ENCODE data around the gene KIF26B. TPM values are rescaled to one million over a fixed set of nuclear protein-coding genes. Genes with fewer than 3 reads are reported as not detected.
A peak's percentile ranks its signal among the peaks of the same experiment; 100 is the strongest.

The KIF26B gene
- total and polyA plus RNA-seq, 3 experiments from 2014 or later, result 0.11 to 0.16 TPM; not detected in 1

- no peaks in the 10 kb centered on the region for H3K9me3 Mint-ChIP-seq
- no peak overlapping the region for H3K4me3 Mint-ChIP-seq
- POLR2A ChIA-PET, result no interaction called here
- no peaks in the 10 kb centered on the region for H3K4me1 ChIP-seq (ENCODE audit: insufficient read depth, low read length)
- H3K4me1 Mint-ChIP-seq, result no peaks in the 10 kb centered on the region
- H3K27ac Mint-ChIP-seq, result no peak overlapping the region
- no peaks in the 10 kb centered on the region for H3K9me3 ChIP-seq (ENCODE audit: low read length)
- H3K27ac ChIP-seq (ENCODE audit: low read depth, low read length), result no peak overlapping the region
- no peak for DNase-seq
- H3K4me3 ChIP-seq (ENCODE audit: low read length), result no peak overlapping the region
- H3K27me3 Mint-ChIP-seq, result peaks cover 0 to 3% of the 10 kb centered on the region in 2 donors
- no peaks in the 10 kb centered on the region for H3K27me3 ChIP-seq (ENCODE audit: insufficient read depth, low read length, poor library complexity, severe bottlenecking)
- H3K36me3 ChIP-seq (ENCODE audit: insufficient read depth, low read length), result no peaks in the 10 kb centered on the region
- no peaks in the 10 kb centered on the region for H3K36me3 Mint-ChIP-seq
- CTCF ChIA-PET, result no interaction called here
These were observed 345.8 kb downstream of the KIF26B start for GRCh38 chr1:245500546-245500945.

GRCh38 chr1:245501633-245502032 is 346.8 kb downstream of the KIF26B start:
- H3K4me1 Mint-ChIP-seq, result no peaks in the 10 kb centered on the region
- H3K9me3 ChIP-seq (ENCODE audit: low read length), result no peaks in the 10 kb centered on the region
- H3K9me3 Mint-ChIP-seq, result no peaks in the 10 kb centered on the region
- H3K4me3 ChIP-seq (ENCODE audit: low read length), result no peak overlapping the region
- H3K27me3 ChIP-seq (ENCODE audit: insufficient read depth, low read length, poor library complexity, severe bottlenecking), result no peaks in the 10 kb centered on the region
- ChIA-PET POLR2A (no interaction called here), CTCF (no interaction called here)
- H3K36me3 Mint-ChIP-seq, result no peaks in the 10 kb centered on the region
- no peaks in the 10 kb centered on the region for H3K36me3 ChIP-seq (ENCODE audit: insufficient read depth, low read length)
- DNase-seq, result no peak
- no peak overlapping the region for H3K4me3 Mint-ChIP-seq
- no peak overlapping the region for H3K27ac Mint-ChIP-seq
- no peak overlapping the region for H3K27ac ChIP-seq (ENCODE audit: low read depth, low read length)
- no peaks in the 10 kb centered on the region for H3K4me1 ChIP-seq (ENCODE audit: insufficient read depth, low read length)
- no peaks in the 10 kb centered on the region for H3K27me3 Mint-ChIP-seq

GRCh38 chr1:245503548-245503947 is 348.8 kb downstream of the KIF26B start:
- Mint-ChIP-seq H3K27me3 (no peaks in the 10 kb centered on the region), H3K36me3 (no peaks in the 10 kb centered on the region), H3K27ac (no peak overlapping the region), H3K4me3 (no peak overlapping the region), H3K4me1 (no peaks in the 10 kb centered on the region), H3K9me3 (no peaks in the 10 kb centered on the region)
- no peak for DNase-seq
- Histone ChIP-seq H3K27me3 (ENCODE audit: insufficient read depth, low read length, poor library complexity, severe bottlenecking) (no peaks in the 10 kb centered on the region), H3K4me3 (ENCODE audit: low read length) (no peak overlapping the region), H3K4me1 (ENCODE audit: insufficient read depth, low read length) (no peaks in the 10 kb centered on the region), H3K27ac (ENCODE audit: low read depth, low read length) (no peak overlapping the region), H3K9me3 (ENCODE audit: low read length) (no peaks in the 10 kb centered on the region), H3K36me3 (ENCODE audit: insufficient read depth, low read length) (no peaks in the 10 kb centered on the region)
- POLR2A ChIA-PET, result no interaction called here
- CTCF ChIA-PET, result no interaction called here

- no peak overlapping the region for H3K27ac Mint-ChIP-seq
- H3K27me3 ChIP-seq (ENCODE audit: insufficient read depth, low read length, poor library complexity, severe bottlenecking), result no peaks in the 10 kb centered on the region
- no peaks in the 10 kb centered on the region for H3K36me3 Mint-ChIP-seq
- H3K9me3 ChIP-seq (ENCODE audit: low read length), result no peaks in the 10 kb centered on the region
- no peaks in the 10 kb centered on the region for H3K36me3 ChIP-seq (ENCODE audit: insufficient read depth, low read length)
- ChIA-PET CTCF (no interaction called here), POLR2A (no interaction called here)
- H3K4me1 ChIP-seq (ENCODE audit: insufficient read depth, low read length), result no peaks in the 10 kb centered on the region
- H3K9me3 Mint-ChIP-seq, result peaks cover 0 to 6% (median 0%) of the 10 kb centered on the region in 5 donors
- no peak overlapping the region for H3K27ac ChIP-seq (ENCODE audit: low read depth, low read length)
- no peaks in the 10 kb centered on the region for H3K4me1 Mint-ChIP-seq
- H3K4me3 ChIP-seq (ENCODE audit: low read length), result no peak overlapping the region
- DNase-seq, result no peak
- H3K4me3 Mint-ChIP-seq, result no peak overlapping the region
- peaks cover 4 to 31% of the 10 kb centered on the region in 2 donors for H3K27me3 Mint-ChIP-seq
These were observed 355.4 kb downstream of the KIF26B start for GRCh38 chr1:245510144-245510543.

GRCh38 chr1:245512181-245512888 is 357.6 kb downstream of the KIF26B start:
- POLR2A ChIA-PET, result no interaction called here
- H3K4me1 Mint-ChIP-seq, result no peaks in the 10 kb centered on the region
- CTCF ChIA-PET, result no interaction called here

GRCh38 chr1:245512980-245513578 is 358.3 kb downstream of the KIF26B start:
- peaks cover 5 to 38% of the 10 kb centered on the region in 2 donors for H3K27me3 Mint-ChIP-seq
- no peak overlapping the region for H3K4me3 Mint-ChIP-seq
- ChIA-PET POLR2A (no interaction called here), CTCF (no interaction called here)
- H3K36me3 Mint-ChIP-seq, result peaks cover 0 to 2% (median 0%) of the 10 kb centered on the region in 3 donors
- DNase-seq, result no peak
- Histone ChIP-seq H3K27me3 (ENCODE audit: insufficient read depth, low read length, poor library complexity, severe bottlenecking) (no peaks in the 10 kb centered on the region), H3K9me3 (ENCODE audit: low read length) (no peaks in the 10 kb centered on the region), H3K4me3 (ENCODE audit: low read length) (no peak overlapping the region), H3K36me3 (ENCODE audit: insufficient read depth, low read length) (no peaks in the 10 kb centered on the region), H3K4me1 (ENCODE audit: insufficient read depth, low read length) (no peaks in the 10 kb centered on the region), H3K27ac (ENCODE audit: low read depth, low read length) (no peak overlapping the region)
- H3K9me3 Mint-ChIP-seq, result peaks cover 0 to 6% (median 2%) of the 10 kb centered on the region in 5 donors
- no peak overlapping the region for H3K27ac Mint-ChIP-seq
- H3K4me1 Mint-ChIP-seq, result no peaks in the 10 kb centered on the region

More at GRCh38 chr1:245512181-245512888, 357.6 kb downstream of the KIF26B start:
- Histone ChIP-seq H3K4me1 (ENCODE audit: insufficient read depth, low read length) (no peaks in the 10 kb centered on the region), H3K27ac (ENCODE audit: low read depth, low read length) (no peak overlapping the region), H3K9me3 (ENCODE audit: low read length) (no peaks in the 10 kb centered on the region), H3K4me3 (ENCODE audit: low read length) (no peak overlapping the region), H3K36me3 (ENCODE audit: insufficient read depth, low read length) (no peaks in the 10 kb centered on the region), H3K27me3 (ENCODE audit: insufficient read depth, low read length, poor library complexity, severe bottlenecking) (no peaks in the 10 kb centered on the region)
- Mint-ChIP-seq H3K9me3 (peaks cover 0 to 6% (median 0%) of the 10 kb centered on the region in 5 donors), H3K27ac (no peak overlapping the region), H3K36me3 (peaks cover 0 to 2% (median 0%) of the 10 kb centered on the region in 3 donors), H3K27me3 (peaks cover 5 to 35% of the 10 kb centered on the region in 2 donors), H3K4me3 (no peak overlapping the region)
- no peak for DNase-seq

- no peak overlapping the region for H3K4me3 Mint-ChIP-seq
- Histone ChIP-seq H3K4me1 (ENCODE audit: insufficient read depth, low read length) (no peaks in the 10 kb centered on the region), H3K36me3 (ENCODE audit: insufficient read depth, low read length) (no peaks in the 10 kb centered on the region), H3K9me3 (ENCODE audit: low read length) (no peaks in the 10 kb centered on the region), H3K27me3 (ENCODE audit: insufficient read depth, low read length, poor library complexity, severe bottlenecking) (no peaks in the 10 kb centered on the region), H3K4me3 (ENCODE audit: low read length) (no peak overlapping the region), H3K27ac (ENCODE audit: low read depth, low read length) (no peak overlapping the region)
- ChIA-PET POLR2A (no interaction called here), CTCF (no interaction called here)
- no peak for DNase-seq
- H3K27ac Mint-ChIP-seq, result no peak overlapping the region
- no peaks in the 10 kb centered on the region for H3K4me1 Mint-ChIP-seq
- peaks cover 5 to 20% of the 10 kb centered on the region in 2 donors for H3K27me3 Mint-ChIP-seq
- H3K36me3 Mint-ChIP-seq, result peaks cover 0 to 2% (median 0%) of the 10 kb centered on the region in 3 donors
- H3K9me3 Mint-ChIP-seq, result peaks cover 0 to 3% (median 0%) of the 10 kb centered on the region in 5 donors
These were observed 361.5 kb downstream of the KIF26B start for GRCh38 chr1:245516284-245516759.

- Mint-ChIP-seq H3K27ac (peak overlapping the region in 1 of 8 donors; percentile 42), H3K36me3 (peaks cover 0 to 2% (median 0%) of the 10 kb centered on the region in 3 donors), H3K27me3 (peaks cover under 1 to 7% of the 10 kb centered on the region in 2 donors), H3K4me1 (no peaks in the 10 kb centered on the region), H3K9me3 (peaks cover 0 to 5% (median 0%) of the 10 kb centered on the region in 5 donors), H3K4me3 (no peak overlapping the region)
- no peak overlapping the region for H3K4me3 ChIP-seq (ENCODE audit: low read length)
- no peaks in the 10 kb centered on the region for H3K36me3 ChIP-seq (ENCODE audit: insufficient read depth, low read length)
- CTCF ChIA-PET, result no interaction called here
- H3K27ac ChIP-seq (ENCODE audit: low read depth, low read length), result no peak overlapping the region
- no peaks in the 10 kb centered on the region for H3K4me1 ChIP-seq (ENCODE audit: insufficient read depth, low read length)
- H3K27me3 ChIP-seq (ENCODE audit: insufficient read depth, low read length, poor library complexity, severe bottlenecking), result no peaks in the 10 kb centered on the region
- POLR2A ChIA-PET, result no interaction called here
- no peak for DNase-seq
- H3K9me3 ChIP-seq (ENCODE audit: low read length), result no peaks in the 10 kb centered on the region
These were observed 365.8 kb downstream of the KIF26B start for GRCh38 chr1:245520611-245521010.
